Measurements from ENCODE around the gene FN3KRP.

Gene FN3KRP

DNA sequence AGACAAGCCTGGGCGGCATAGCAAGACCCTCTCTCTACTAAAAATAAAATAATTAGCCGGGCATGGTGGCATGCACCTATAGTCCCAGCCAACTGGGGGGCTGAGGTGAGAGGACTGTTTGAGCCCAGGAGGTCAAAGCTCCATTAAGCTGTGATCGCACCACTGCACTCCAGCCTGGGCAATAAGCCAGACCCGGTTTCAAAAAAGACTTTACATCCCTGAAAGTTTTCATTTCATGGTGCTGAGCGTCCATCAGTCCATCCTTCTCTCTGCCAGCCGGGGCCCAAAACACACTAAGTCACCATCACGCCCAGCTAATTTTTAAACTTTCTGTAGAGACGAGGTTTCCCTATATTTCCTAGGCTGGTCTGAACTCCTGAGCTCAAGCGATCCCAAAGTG lies 28.6 kb upstream of the FN3KRP start:
- DNase-seq: no peak

DNA sequence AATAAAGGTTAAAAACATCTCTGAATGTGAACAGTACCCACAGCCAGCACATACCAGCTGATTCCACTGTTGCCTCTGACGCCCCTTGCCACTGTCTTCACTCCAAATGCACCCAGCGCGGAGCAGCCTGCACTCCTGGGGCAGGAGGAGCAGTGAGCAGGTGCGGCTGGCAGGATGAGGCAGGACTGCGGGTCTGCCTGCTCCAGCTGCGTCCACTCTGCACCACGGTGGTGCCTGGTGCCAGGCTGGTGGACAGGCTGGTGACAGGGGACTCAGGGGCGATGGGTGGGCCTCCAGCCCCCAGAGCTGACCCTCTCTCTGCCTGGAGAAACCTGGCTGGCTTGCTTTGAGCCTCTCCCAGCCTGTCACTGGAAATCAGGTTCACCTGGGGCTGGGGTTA lies 27.4 kb upstream of the FN3KRP start:
- DNase-seq: no peak

DNA sequence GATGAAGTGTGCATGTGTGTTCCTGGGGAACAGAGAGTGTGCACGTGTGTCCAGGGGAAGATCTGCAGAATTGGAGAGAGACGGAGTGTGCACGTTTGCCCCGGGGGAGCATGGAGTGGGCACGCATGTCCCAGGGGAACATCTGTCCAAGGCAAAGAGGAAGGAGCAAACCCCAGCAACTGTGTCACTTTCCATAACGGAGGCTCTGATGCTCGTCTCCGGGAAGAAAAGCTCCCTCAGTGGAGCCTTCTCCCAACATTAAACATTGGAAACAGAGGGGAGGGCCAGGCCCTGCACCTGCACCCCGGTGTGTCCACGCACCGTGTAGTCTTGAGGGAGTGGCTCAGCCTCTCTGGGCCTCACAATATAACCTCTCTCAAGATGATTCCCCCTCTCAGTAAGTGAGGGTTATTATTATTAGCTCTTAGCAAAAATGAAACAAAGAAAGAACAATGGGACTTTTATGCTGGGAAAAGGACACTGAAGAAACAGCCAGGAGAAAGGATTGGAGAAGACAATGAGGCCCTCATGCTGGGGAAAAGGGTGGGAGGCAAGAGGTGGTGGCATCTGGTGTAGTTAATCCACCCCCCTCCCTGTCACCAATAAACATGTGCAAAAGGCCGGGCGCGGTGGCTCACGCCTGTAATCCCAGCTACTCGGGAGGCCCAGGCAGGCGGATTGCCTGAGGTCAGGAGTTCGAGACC lies 25.6 kb upstream of the FN3KRP start:
- no peak for DNase-seq

DNA sequence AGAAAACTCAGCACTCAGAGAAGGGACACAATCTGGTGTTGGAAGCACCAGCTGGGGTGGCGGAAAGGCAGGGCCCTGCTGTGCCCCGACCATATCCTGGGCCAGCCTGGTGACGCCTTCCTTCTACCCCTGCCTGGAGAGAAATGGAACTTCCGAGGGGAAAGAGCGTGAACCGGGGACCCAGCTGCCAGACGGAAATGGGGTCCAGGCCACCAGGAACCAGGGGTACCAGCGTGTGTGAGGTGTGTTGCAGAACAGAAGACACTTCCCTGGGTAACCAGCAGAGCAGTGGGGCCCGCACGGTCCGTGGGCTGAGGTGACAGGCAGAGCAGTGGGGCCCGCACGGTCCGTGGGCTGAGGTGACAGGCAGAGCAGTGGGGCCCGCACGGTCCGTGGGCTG lies 24.8 kb upstream of the FN3KRP start:
- no peak for DNase-seq

DNA sequence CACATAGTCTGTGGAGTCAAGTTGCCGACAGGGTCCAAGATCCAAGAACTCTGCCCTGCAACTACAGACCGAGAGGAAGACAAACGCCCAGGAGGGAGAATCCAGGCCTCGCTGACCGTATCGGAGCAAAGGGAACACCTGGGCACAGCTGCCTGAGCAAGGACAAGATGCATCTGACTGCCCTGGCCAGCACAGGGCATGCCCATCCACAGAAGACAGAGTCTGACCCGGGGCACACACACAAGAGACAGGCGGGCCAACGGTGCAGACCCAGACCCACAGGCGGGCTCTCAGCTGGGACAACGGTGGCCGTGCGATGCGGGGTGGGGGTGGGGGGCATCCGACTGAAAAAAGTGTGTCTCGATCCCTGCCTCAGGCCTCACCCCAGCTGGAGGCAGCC lies 24.2 kb upstream of the FN3KRP start:
- no peak for DNase-seq

DNA sequence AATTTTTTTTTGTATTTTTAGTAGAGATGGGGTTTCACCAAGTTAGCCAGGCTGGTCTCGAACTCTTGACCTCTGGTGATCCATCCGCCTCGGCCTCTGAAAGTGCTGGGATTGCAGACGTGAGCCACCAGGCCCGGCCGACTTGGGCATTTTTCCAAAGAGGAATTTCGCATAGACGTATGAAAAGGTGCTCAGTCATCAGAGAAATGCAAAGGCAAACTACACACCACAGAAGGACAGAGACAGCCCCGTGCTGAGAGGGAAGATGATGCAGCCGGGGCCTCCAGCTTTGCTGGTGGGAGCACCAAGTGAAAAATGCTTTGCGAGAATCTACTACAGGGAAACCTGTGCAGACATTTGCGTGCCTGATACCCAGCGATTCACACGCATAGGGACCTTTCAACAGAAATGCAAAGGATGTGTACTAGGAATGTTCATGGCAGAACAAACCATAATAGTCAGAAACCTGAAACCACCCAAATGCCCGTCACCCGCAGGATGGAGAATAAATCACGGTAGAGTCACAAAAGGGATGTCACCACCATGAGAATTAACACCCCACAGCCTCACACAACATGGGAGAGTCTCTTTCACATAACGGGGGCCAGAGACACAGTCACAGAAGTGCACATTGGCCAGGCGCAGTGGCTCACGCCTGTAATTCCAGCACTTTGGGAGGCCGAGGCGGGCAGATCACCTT lies 23.2 kb upstream of the FN3KRP start:
- no peak for DNase-seq

DNA sequence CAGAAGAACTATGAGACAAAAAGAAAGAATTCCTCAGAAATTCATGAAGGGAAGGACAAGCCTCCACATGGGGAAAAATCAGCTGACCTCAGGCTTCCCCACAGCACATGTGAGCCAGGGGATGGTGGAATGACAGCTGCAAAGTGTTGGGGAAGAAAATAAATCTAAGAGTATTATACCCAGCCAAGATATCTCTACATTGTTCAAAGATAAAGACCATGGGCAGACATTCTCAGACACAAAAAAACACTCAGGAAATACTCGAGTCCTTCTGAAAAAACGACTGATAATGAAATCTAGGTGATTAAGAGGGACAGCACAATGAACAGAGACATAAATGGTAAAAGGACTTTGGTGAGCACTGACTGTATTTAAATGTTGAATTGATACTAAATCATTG lies 21.9 kb upstream of the FN3KRP start:
- DNase-seq: no peak

DNA sequence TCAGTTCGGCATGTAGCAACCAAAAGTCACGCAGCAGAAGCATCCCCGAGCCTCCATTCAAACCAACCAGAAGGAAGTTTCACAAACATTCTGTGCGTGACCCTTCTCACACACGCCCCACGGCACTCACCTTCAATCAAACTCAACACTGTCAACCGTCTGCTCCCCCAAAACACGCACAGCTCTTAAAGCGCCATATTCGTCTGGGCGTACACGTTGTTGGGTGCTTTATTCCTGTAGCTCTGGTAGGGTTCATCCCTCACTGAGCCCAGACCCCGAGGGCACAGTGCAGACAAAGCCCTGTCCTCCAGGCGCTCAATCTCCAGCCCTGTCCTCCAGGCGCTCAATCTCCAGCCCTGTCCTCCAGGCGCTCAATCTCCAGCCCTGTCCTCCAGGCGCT lies 20.2 kb upstream of the FN3KRP start:
- no peak for DNase-seq

DNA sequence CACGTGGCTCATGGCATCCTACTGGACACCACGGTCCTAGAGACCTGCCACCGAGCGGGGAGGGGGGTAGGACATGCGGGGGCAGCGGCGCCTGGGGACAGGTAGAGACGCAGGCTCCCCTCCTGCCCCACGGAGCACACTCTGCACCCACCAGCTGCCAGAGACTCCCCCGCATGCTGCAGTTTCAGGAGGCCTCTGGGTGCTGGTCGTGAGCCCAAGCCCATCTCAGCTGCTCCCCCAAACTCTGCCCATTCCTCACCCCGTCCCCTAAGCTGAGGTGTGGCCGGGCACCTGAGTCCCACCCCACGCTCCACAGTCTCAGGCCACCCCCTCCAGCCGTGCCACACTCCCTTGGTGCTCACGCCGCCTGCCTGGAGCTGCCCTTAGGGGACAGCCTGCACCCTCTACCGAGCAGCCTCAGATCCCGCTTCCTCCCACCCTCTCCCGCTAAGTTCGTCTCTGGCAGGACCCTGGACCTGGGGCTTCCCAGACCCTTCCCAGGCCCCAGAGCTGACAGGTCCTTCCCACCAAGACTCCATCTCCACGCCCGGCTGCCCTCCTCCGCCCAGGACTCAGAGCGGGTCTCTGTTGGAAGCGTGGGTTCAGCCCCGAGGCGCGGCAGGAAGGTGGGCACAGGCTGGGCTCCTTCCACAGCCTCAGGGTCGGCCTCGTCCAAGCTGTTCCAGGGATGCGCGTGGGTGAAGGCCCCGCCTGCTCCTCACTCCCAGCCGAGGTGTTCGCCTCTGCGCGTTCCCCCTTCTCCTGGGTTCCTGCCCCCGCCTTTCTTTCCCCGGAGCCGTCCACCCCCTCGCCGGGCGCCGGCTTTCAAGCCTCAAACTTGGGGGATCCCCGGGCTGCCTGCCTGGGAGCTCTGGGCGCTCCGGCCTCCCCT lies 19.3 kb upstream of the FN3KRP start:
- no peak for DNase-seq

DNA sequence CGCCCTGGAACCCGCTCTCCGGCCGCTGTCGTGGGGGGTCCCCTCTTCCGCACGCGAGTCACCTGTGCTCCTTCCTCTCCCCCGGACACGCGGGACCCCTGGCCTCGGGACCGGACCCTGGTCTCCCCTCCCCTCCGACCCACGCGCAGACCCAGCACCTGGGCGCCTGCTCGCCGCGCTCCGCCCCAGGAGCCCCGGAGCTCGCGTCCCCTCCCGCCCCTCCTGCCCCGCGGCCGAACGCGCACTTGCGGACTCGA lies 18.8 kb upstream of the FN3KRP start:
- DNase-seq: no peak

DNA sequence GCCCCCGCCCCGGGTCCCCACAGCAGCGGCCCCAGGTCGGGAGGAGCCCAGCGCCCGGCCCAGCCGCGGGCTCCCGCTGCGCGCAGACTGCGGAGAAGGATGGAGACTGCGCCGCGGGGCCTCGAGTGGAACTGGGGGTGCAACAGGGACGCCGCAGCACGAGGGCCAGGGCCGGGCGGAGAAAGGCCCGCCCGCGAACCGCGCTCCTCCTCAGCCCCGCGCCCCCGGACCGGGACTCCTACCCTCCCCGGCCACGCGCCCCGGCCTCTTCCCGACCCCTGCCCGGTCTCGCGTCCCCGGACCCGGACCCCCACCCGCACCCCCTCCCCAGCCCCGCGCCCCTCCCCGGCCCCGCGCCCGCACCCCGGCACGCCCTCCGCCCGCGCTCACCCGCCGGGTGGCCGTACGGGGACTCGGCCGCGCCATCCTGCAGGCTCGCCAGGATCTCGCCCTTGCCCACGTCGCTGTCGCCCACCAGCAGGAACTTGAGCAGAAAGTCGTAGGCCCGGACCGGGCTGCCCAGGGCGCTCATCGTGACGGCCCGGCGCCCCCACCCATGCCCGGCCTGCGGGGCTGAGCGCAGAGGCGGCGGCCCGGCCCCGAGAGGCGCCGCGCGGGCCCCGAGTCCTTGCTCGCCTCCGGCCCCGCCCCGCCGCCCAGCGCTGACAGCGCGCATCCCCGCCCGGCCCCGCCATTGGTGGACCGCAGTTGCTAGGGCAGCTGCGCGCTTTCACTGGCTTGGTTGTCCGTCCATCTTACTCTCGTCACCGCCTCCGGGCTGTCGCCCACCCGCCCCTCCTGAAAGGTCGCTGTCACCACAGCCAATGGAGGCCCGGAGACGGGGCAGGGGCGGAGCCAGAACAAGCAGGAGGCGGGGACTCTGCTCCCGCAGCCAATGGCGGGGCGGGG lies 18.2 kb upstream of the FN3KRP start, which contains the start of gene RAB40B:
TSS of gene RAB40B (minus strand) at position 634 of the 909 bp plus-strand sequence. CDS start at position 532, 102 bp downstream.
- peak; percentile 97 for DNase-seq

DNA sequence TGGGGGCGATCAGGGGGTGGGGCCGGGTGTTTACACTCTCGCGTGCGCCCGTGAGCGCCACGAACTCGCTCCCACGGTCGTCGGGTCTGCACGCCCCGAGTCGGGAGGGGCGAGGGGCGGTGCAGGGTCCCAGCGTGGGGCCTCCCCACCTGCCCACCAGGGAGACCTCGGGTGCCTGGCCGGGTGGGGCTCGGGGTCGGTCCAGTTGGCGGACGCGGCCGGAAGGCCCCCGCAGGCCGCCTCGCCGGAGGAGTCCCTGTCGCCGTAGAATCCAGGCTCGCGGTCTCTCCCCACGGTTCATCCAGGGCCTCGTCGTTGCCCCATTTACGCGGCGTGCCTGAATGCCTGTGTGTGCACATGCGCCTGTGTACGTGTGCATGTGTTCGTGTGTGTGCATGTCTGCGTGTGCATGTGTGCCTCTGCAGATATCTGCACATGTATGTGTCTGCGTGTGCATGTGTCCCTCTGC lies 17.5 kb upstream of the FN3KRP start:
- no peak for DNase-seq

DNA sequence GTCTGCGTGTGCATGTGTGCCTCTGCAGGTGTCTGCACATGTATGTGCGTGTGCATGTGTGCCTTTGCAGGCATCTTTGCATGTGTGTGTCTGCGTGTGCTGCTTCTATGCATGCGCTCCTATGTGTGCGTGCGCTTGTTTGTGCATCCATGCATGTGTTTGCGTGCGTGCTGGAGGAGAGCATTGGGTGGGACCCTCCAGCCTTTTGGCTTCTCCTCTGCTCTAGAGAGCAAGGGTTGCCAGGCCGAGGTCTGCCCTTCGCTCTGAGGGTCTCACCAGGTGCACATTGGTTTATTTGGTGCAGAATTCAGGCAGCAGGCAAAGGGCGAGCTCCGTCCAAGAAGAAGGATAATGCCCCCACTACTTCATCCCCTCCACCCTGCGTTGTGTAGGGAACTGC lies 17.0 kb upstream of the FN3KRP start:
- no peak for DNase-seq

DNA sequence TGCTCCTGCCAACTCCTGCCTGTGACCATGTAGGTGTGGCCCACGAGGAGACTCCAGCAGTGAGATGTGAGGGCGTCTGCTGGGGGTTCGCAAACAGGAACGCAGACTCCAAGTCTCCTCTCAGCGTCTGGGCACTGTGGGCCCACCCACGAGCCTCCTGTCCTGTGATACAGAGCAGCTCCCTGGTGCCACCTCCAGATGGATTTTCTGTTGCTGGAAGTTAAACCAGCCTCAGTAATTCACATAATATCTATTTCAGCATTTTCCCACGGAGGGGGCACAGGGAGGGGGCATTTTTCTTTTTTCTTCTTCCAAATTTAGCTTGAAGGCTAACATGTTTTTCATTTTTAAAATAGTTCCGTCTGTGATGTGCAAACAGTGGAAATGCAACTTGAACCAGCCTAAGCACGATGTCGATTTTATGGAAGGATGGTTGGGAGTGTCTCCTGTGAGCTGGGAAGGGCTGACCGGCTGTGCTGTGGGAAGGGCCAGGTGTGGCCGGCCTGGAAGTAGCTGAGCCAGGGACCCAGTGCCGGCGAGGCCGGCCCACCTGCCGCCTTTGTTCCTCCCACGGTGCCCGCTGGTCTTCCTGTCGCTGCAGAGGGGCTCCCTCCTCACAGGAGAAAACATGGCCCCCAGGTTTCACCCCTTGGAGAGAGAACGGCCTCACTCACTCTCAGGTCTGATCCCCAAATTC lies 14.1 kb upstream of the FN3KRP start:
- DNase-seq: no peak

DNA sequence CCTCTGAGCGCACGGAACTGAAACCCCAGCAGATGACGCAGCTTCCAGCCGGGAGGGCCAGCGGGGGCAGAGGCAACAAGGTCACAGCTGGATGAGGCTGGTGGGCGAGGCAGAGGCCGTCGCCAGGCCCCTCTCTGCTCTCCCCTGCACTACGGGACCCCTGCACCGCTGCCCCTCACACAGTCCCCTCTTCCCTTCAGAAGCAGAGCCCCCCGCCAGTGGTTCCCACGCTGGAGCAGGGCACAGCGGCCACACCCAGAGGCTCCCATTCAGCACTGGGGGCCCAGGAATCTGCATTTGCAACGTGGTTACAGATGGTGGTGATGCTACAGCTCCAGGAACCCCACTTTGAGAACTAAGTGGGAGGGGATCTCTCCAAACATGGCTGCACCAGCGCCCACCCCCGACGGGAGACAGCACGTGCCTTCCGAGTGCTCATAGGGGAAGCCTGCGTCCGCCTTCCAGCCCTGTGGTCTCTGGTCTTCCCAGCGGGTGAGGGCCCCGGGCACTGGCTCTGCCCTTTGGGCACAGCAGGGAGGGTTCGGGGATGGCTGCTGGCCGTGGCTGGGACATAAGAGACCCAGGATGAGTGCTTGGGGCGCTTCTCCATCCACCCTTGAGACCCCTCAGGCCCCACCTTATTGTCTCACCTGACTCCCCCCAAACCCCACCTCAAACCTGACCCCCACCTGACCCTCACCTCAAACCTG lies 13.3 kb upstream of the FN3KRP start:
- DNase-seq: no peak

DNA sequence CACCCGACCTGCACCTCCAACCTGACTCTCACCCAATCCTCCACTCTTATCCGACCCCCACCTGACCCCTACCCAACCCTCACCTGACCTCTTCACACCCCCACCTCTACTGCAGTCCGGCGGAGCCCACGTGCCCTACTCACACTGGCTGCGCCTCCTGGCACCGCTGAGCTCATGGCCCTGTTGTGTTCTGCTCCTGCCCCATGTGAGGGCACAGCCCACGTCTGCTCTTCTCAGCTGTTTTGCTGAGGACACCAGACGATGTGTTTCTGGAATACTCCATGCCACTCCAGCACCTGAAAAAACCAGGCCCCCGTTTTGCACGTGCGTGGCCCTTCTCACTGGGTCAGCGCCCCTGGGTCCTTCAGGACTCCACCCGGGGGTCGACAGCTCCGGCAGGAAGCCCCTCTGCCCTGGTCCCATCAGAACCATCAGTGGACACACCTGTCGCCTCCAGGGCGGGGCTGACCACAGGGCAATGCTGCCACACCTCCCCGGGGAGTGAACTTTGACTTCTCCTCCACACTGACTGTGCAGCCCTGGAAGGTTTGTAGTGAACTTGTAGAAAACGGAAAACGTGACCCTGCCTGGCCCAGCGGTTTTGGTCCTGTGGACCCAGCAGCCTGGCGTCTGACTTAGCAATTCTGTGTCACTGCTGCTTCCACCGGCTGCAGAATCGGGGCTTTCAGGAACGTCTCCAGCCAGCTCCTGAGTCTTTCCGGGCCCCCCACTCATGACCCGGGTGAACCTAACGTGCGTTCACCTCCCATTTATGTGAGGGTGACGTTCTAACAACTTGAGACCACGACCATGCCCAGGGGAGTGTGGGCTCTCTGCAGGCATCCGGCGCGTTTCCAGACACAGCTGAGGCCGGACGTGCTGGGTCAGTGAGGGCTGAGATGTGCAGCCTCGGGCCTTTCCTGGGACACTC lies 12.3 kb upstream of the FN3KRP start:
- no peak for DNase-seq

DNA sequence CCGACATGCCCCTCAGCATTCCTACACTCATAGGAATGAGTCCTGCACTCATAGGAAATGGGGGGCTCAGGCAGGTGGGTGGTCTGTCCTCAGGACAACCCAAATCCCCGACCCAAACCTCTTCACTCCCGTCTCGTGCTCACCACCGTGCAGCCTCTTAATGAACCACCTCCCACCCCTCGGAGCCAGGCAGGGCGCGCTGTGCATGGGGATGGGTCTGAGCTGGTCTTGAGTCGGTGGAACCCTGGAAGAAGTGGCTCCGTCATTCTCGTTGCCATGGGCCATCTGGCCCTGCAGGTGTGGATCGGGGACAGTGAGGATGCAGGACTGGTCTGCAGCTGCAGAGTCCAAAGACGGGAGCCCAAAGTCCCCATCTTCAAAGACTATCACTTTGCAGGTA lies 11.6 kb upstream of the FN3KRP start:
- no peak for DNase-seq

DNA sequence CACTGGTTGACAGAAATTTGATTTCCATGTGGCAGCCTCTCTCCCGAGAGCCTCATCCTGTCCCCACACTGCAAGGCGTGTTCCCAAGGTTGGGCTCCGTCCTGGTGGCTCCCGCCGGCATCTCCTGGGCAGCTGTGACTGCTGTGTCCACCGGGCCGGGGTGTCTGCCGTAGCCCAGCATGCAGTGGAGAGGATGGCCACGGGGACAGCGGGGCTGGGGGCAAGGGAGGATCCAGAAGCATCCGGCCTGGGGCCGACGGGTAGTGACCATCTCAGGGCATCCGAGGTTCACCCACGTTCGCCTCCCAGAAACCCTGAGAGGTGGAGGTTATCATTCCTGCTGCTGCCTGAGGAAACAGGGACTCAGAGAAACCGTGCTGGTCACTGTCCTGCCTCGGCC lies 10.8 kb upstream of the FN3KRP start:
- DNase-seq: no peak

DNA sequence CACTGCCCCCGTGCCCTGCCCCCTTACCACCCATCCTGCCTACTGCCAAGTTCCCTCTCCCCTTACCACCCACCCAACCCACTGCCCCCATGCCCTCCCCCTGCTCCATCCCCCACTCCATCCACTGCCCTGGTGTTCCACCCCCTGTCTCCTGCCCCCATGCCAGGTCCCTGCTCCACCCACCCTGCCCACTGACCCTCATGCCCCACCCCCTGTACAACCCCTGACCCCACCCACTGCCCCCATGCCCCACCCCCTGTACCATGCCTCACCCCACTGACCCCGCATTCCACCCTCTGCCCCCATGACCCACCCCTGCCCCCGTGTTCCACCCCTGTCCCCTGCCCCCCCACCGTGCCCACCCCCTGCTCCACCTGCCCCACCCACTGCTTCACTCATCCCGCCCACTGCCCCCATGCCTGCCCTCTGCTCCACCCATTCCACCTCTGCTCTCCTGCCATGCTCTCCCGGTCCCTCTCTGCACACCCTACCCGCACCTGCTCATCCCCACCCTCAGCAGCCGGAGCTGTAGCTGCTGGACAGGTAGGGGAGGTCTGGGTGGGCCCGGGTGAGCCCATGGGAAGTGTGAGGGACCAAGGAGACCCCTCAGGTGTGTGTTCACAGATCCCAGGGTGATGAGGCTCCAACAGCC lies 7.4 kb upstream of the FN3KRP start:
- no peak for DNase-seq
